Effector memory CD4-positive, alpha-beta T cell (primary cell): ENCODE results near the gene CLEC3A.

Experiments used
- DNase-seq, 3 donors: peaks; one replicate each; pipeline ENCODE4 v3.0.0-alpha.2; 2020
- H3K27ac ChIP-seq: 2 replicates; pipeline ENCODE4 v1.7.0; 2013; ENCODE audit warnings: mild to moderate bottlenecking, low read length, moderate library complexity; ENCODE audit not compliant: insufficient read depth, poor library complexity, severe bottlenecking
- H3K27me3 ChIP-seq: replicated peaks from 2 replicates; pipeline ENCODE4 v1.7.0; 2013; ENCODE audit warnings: mild to moderate bottlenecking, low read length; ENCODE audit not compliant: insufficient read depth, control insufficient read depth, poor library complexity, severe bottlenecking
- H3K36me3 ChIP-seq: 2 replicates; pipeline ENCODE4 v1.7.0; 2013; ENCODE audit warnings: mild to moderate bottlenecking, low read length, moderate library complexity; ENCODE audit not compliant: control insufficient read depth, insufficient read depth
- H3K4me1 ChIP-seq: 2 replicates; pipeline ENCODE4 v1.7.0; 2013; ENCODE audit warnings: low read length, mild to moderate bottlenecking; ENCODE audit not compliant: control insufficient read depth, insufficient read depth, poor library complexity, severe bottlenecking
- H3K4me3 ChIP-seq: 2 replicates; pipeline ENCODE4 v1.7.0; 2013; ENCODE audit warnings: low read length, low read depth, mild to moderate bottlenecking; ENCODE audit not compliant: insufficient read depth, poor library complexity, severe bottlenecking
- H3K9me3 ChIP-seq: 2 replicates; pipeline ENCODE4 v1.7.0; 2013; ENCODE audit warnings: mild to moderate bottlenecking, low read length, moderate library complexity; ENCODE audit not compliant: control insufficient read depth

CLEC3A gene

DNA sequence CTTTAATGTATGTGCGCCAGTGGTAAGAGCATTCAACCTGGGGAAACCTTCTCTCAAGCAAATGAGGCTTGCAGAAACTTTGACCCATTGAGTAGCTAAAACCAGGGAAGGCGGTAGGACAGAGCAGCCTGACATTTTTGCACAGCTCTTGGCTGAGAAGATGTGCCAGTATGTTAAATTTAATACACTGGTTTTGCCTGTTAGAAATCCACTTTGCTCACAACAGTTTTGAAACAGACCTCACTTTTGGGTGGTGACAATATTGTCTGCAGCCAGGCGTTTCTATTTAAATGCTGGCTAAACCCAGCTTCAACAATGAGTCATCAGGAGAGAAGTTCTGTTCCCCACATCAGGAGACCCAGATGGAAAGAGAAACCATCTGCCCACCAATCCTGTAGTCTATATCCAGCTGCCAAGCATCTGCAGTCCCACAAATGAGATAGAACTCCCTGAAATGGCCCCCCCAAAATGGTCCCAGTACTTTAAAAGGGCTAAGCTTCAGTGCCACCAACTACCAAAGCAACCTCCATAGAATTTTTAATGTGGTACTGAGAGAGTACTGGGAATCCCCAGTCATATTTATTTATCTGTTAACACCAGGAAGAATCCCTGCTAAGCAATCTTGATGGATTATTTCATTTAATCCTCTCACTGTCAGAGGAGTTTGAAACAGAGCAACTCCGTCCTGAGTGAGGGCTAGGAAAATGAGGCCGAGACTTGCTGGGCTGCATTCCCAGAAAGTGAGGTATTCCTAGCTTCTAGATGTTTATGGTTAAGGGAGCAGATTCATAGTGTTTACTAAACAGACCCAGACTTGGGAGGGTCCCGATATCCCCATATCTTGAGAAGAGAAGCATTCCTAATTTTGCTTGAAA is 29.0 kb upstream of the CLEC3A start:
- no peaks in the 10 kb centered on the region for H3K36me3 ChIP-seq
- no peak for DNase-seq
- H3K4me3 ChIP-seq, result no peak overlapping the region
- no peaks in the 10 kb centered on the region for H3K9me3 ChIP-seq
- H3K4me1 ChIP-seq, result no peaks in the 10 kb centered on the region
- H3K27me3 ChIP-seq, result no peaks in the 10 kb centered on the region
- no peak overlapping the region for H3K27ac ChIP-seq

DNA sequence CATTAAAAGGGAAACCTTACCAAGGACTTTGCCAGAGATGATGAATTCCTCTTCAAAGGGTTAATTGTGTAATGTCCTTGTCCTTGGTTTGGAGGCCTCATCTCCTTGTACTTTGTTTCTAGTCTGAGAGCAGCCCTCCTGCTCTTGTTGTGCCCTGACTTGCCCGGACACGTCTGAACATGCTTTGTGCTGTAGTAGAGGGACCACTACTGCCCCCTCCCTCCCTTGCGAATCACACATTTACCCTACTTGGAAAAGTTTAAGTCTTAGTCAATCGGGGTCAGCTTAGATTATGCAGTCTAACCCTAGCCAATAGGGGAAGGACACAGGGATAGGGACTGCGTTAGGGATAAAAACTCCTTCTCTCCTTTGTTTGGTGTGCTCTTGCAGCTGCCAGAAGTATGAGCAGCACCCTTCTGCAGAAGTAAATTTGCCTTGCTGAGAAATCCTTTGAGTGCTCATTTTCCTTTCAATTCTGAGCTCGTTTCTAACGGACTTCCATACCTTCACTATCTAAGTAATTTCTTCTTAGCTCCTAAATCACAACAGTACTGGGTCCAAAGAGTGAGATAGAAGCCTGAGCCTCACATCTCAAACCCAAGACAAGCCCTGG is 26.4 kb upstream of the CLEC3A start:
- H3K4me1 ChIP-seq, result no peaks in the 10 kb centered on the region
- no peaks in the 10 kb centered on the region for H3K36me3 ChIP-seq
- H3K27ac ChIP-seq, result no peak overlapping the region
- H3K4me3 ChIP-seq, result no peak overlapping the region
- H3K27me3 ChIP-seq, result no peaks in the 10 kb centered on the region
- H3K9me3 ChIP-seq, result no peaks in the 10 kb centered on the region
- DNase-seq, result no peak

DNA sequence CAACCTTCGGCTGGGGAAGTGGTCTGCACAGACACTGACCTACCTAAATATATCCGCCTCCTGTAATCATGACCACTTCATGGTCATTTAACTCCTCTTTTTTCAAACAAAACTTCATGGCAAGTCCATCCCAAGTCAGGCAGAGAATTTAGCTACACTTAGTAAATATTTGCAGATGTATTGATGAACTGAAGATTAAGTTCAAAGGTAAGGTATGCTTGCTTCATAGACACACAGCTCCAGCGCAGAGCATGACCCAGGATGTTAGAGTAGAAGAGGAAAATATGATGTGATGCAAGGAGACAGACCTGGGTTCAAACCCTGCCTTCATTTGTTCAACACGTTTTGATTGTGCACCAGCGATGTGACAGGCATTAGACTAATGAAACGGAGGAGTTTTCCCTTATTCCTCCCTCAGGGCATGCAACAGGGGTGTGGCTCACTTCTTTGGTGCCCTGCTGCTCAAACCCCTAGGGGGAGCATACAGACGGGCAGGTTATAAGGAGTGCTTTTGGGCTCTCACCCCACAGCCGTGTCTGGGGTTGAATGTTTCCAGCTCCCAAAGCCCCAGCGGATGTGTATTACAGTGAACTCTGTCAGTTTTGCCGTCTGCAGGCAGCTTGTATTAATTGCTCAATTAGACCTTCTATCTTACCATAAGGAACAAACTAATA is 23.9 kb upstream of the CLEC3A start:
- Histone ChIP-seq H3K27me3 (no peaks in the 10 kb centered on the region), H3K27ac (no peak overlapping the region), H3K9me3 (no peaks in the 10 kb centered on the region), H3K4me3 (no peak overlapping the region), H3K36me3 (no peaks in the 10 kb centered on the region), H3K4me1 (no peaks in the 10 kb centered on the region)
- DNase-seq, result no peak

GRCh38 chr16:78001451-78002025 is 20.8 kb upstream of the CLEC3A start:
- Histone ChIP-seq H3K9me3 (no peaks in the 10 kb centered on the region), H3K36me3 (no peaks in the 10 kb centered on the region), H3K4me3 (no peak overlapping the region), H3K27me3 (no peaks in the 10 kb centered on the region), H3K4me1 (no peaks in the 10 kb centered on the region), H3K27ac (no peak overlapping the region)
- no peak for DNase-seq

GRCh38 chr16:78002915-78003538 is 19.3 kb upstream of the CLEC3A start:
- Histone ChIP-seq H3K27ac (no peak overlapping the region), H3K27me3 (no peaks in the 10 kb centered on the region), H3K4me3 (no peak overlapping the region), H3K4me1 (no peaks in the 10 kb centered on the region), H3K36me3 (no peaks in the 10 kb centered on the region), H3K9me3 (no peaks in the 10 kb centered on the region)
- DNase-seq, result peak in 2 of 3 donors; percentile 20 to 27

- Histone ChIP-seq H3K27ac (no peak overlapping the region), H3K36me3 (no peaks in the 10 kb centered on the region), H3K4me1 (no peaks in the 10 kb centered on the region), H3K27me3 (no peaks in the 10 kb centered on the region), H3K9me3 (no peaks in the 10 kb centered on the region), H3K4me3 (no peak overlapping the region)
- DNase-seq, result no peak
Observed at GRCh38 chr16:78004517-78004916, 17.8 kb upstream of the CLEC3A start.

DNA sequence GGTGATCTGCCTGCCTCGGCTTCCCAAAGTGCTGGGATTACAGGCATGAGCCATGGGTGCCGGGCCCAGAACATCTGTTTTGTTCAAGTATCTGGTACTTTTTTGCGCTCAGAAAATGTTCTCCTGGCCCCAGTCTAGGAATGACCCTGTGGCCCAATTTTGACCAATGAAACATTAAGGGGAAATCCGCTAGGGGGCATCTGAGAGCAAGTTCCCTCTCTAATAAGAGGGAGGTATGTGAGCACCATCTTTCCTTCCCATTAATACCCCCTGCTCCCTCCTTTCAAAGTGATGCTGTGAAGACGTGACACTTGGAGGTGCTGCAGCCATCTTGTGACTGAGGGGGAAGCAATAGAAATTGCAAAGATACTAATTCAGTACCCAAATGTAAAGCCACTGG is 16.5 kb upstream of the CLEC3A start:
- Histone ChIP-seq H3K4me3 (no peak overlapping the region), H3K4me1 (no peaks in the 10 kb centered on the region), H3K27ac (no peak overlapping the region), H3K36me3 (no peaks in the 10 kb centered on the region), H3K27me3 (no peaks in the 10 kb centered on the region), H3K9me3 (no peaks in the 10 kb centered on the region)
- no peak for DNase-seq

DNA sequence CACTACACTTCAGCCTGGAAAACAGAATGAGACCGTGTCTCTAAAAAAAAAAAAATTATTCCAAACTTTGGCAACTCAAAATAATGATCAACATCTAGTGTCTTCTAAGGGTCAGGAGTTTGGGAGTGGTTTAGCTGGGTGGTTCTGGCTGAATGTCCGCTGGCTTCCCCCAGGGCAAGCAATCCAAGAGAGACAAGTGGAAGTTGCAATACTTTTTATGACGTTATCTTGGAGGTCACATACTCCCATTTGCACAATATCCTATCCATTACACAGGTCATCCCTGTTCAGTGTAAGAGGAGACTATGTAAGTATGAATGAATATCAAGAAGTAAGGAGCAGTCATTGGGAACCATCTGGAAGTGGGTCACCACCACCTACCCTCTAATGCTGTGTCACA is 15.2 kb upstream of the CLEC3A start:
- no peak overlapping the region for H3K4me3 ChIP-seq
- H3K9me3 ChIP-seq, result no peaks in the 10 kb centered on the region
- H3K36me3 ChIP-seq, result no peaks in the 10 kb centered on the region
- H3K27ac ChIP-seq, result no peak overlapping the region
- no peaks in the 10 kb centered on the region for H3K4me1 ChIP-seq
- DNase-seq, result no peak
- no peaks in the 10 kb centered on the region for H3K27me3 ChIP-seq

- H3K9me3 ChIP-seq, result no peaks in the 10 kb centered on the region
- no peaks in the 10 kb centered on the region for H3K27me3 ChIP-seq
- H3K27ac ChIP-seq, result no peak overlapping the region
- H3K4me1 ChIP-seq, result no peaks in the 10 kb centered on the region
- H3K36me3 ChIP-seq, result no peaks in the 10 kb centered on the region
- H3K4me3 ChIP-seq, result no peak overlapping the region
- no peak for DNase-seq
Observed at GRCh38 chr16:78024159-78024558, 1.8 kb downstream of the CLEC3A start.
